ENCODE results near the gene MMP10. TPM values are rescaled to one million over a fixed set of nuclear protein-coding genes. Genes with fewer than 3 reads are reported as not detected.

MMP10 gene
- total and polyA plus RNA-seq, 7 experiments from 2014 or later = not detected

- ChIA-PET POLR2A (no interaction called here), CTCF (no interaction called here)
- Mint-ChIP-seq H3K36me3 (no peaks in the 10 kb centered on the region), H3K4me3 (no peak within 1 kb of the TSS), H3K9me3 (no peaks in the 10 kb centered on the region), H3K4me1 (no peaks in the 10 kb centered on the region), H3K27me3 (peaks cover 4 to 20% (median 7%) of the 10 kb centered on the region in 5 donors), H3K27ac (no peak within 1 kb of the TSS)
- no peak within 1 kb of the TSS for H3K4me3 ChIP-seq (ENCODE audit: low read length)
- no peaks in the 10 kb centered on the region for H3K4me1 ChIP-seq (ENCODE audit: control insufficient read depth in 2 of 2, insufficient read depth in 2 of 2, low read length in 2 of 2)
- H3K27me3 ChIP-seq (ENCODE audit: control insufficient read depth in 2 of 2, insufficient read depth in 2 of 2, low read length in 2 of 2) = no peaks in the 10 kb centered on the region
- H3K27ac ChIP-seq (ENCODE audit: low read depth, low read length) = no peak within 1 kb of the TSS
- no peaks in the 10 kb centered on the region for H3K36me3 ChIP-seq (ENCODE audit: control insufficient read depth in 2 of 3, insufficient read depth in 3 of 3, low read length in 3 of 3)
- DNase-seq (no peak), ATAC-seq (no peak)
- no peaks in the 10 kb centered on the region for H3K9me3 ChIP-seq (ENCODE audit: control insufficient read depth in 2 of 3, low read length in 3 of 3)
- intact Hi-C loops (cut with micrococcal nuclease) = no loop called here
Observed at GRCh38 chr11:102798012-102798746, 17.8 kb upstream of the MMP10 start, which contains the start of gene MMP1. Gene MMP1 (minus strand): TSS chr11:102798160. CDS start chr11:102798092, 68 bp downstream.

GRCh38 chr11:102794382-102794781 lies 14.0 kb upstream of the MMP10 start:
- no peak for DNase-seq
- no peak overlapping the region for H3K27ac Mint-ChIP-seq
- ATAC-seq = no peak
- no peaks in the 10 kb centered on the region for H3K36me3 ChIP-seq (ENCODE audit: control insufficient read depth in 2 of 3, insufficient read depth in 3 of 3, low read length in 3 of 3)
- intact Hi-C loops (cut with micrococcal nuclease) = no loop called here
- H3K4me3 Mint-ChIP-seq = no peak overlapping the region
- H3K27me3 Mint-ChIP-seq = peaks cover 0 to 11% (median 4%) of the 10 kb centered on the region in 5 donors
- no peak overlapping the region for H3K4me3 ChIP-seq (ENCODE audit: low read length)
- no peak overlapping the region for H3K27ac ChIP-seq (ENCODE audit: low read depth, low read length)
- CTCF ChIA-PET = no interaction called here
- no peaks in the 10 kb centered on the region for H3K9me3 Mint-ChIP-seq
- H3K9me3 ChIP-seq (ENCODE audit: control insufficient read depth in 2 of 3, low read length in 3 of 3) = no peaks in the 10 kb centered on the region
- H3K4me1 ChIP-seq (ENCODE audit: control insufficient read depth in 2 of 2, insufficient read depth in 2 of 2, low read length in 2 of 2) = no peaks in the 10 kb centered on the region
- no peaks in the 10 kb centered on the region for H3K36me3 Mint-ChIP-seq
- POLR2A ChIA-PET = no interaction called here
- no peaks in the 10 kb centered on the region for H3K27me3 ChIP-seq (ENCODE audit: control insufficient read depth in 2 of 2, insufficient read depth in 2 of 2, low read length in 2 of 2)
- H3K4me1 Mint-ChIP-seq = no peaks in the 10 kb centered on the region

GRCh38 chr11:102793677-102794290 lies 13.4 kb upstream of the MMP10 start:
- H3K27ac Mint-ChIP-seq = no peak overlapping the region
- H3K27me3 Mint-ChIP-seq = peaks cover 0 to 10% (median under 1%) of the 10 kb centered on the region in 5 donors
- ChIA-PET CTCF (no interaction called here), POLR2A (no interaction called here)
- no peak overlapping the region for H3K4me3 Mint-ChIP-seq
- Histone ChIP-seq H3K9me3 (ENCODE audit: control insufficient read depth in 2 of 3, low read length in 3 of 3) (no peaks in the 10 kb centered on the region), H3K36me3 (ENCODE audit: control insufficient read depth in 2 of 3, insufficient read depth in 3 of 3, low read length in 3 of 3) (no peaks in the 10 kb centered on the region), H3K4me3 (ENCODE audit: low read length) (no peak overlapping the region), H3K4me1 (ENCODE audit: control insufficient read depth in 2 of 2, insufficient read depth in 2 of 2, low read length in 2 of 2) (no peaks in the 10 kb centered on the region), H3K27ac (ENCODE audit: low read depth, low read length) (no peak overlapping the region), H3K27me3 (ENCODE audit: control insufficient read depth in 2 of 2, insufficient read depth in 2 of 2, low read length in 2 of 2) (no peaks in the 10 kb centered on the region)
- no peaks in the 10 kb centered on the region for H3K4me1 Mint-ChIP-seq
- intact Hi-C loops (cut with micrococcal nuclease) = no loop called here
- DNase-seq (no peak), ATAC-seq (no peak)
- H3K36me3 Mint-ChIP-seq = no peaks in the 10 kb centered on the region
- H3K9me3 Mint-ChIP-seq = no peaks in the 10 kb centered on the region

GRCh38 chr11:102792604-102793003 lies 12.2 kb upstream of the MMP10 start:
- H3K4me3 Mint-ChIP-seq = no peak overlapping the region

DNA sequence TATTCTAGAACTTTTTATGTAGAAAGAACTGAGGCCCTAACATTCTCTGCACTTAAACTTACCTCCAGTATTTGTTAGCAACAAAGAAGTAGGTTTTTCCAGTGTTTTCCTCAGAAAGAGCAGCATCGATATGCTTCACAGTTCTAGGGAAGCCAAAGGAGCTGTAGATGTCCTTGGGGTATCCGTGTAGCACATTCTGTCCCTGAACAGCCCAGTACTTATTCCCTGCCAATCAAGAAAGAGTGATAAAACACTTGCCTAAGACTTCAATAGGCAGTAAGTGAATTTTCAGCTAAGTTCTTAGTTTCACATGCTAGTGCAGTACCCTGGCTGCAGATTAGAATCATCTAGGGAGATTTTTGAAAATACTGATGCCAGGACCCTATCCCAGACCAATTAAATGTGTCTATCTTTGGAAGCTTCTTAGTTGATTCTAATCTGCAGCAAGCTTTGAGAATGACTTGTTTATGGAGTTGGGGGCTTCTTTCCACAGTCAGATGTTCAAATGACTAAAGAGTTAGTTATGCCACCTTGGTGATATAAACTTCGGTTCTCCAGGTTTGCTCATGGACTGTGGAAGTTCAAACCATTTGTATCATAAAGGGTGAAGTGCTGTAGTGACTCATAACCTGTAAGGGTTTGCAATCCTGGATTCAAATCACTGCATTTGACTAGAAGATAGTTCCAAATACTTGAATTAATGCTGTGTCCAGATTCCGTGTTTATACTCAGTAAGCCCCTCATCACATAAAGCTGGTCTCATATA lies 11.0 kb upstream of the MMP10 start:
- H3K9me3 Mint-ChIP-seq = no peaks in the 10 kb centered on the region
- ChIA-PET POLR2A (interaction anchor here (0.6 kb wide), 1 partner anchor 31 kb away, joined by 3 read pairs; no protein-coding TSS in a partner anchor), CTCF (no interaction called here)
- H3K36me3 Mint-ChIP-seq = no peaks in the 10 kb centered on the region
- no peak overlapping the region for H3K4me3 ChIP-seq (ENCODE audit: low read length)
- no peaks in the 10 kb centered on the region for H3K4me1 ChIP-seq (ENCODE audit: control insufficient read depth in 2 of 2, insufficient read depth in 2 of 2, low read length in 2 of 2)
- no peak overlapping the region for H3K4me3 Mint-ChIP-seq
- H3K4me1 Mint-ChIP-seq = no peaks in the 10 kb centered on the region
- peaks cover 0 to 13% (median 6%) of the 10 kb centered on the region in 5 donors for H3K27me3 Mint-ChIP-seq
- no peaks in the 10 kb centered on the region for H3K27me3 ChIP-seq (ENCODE audit: control insufficient read depth in 2 of 2, insufficient read depth in 2 of 2, low read length in 2 of 2)
- intact Hi-C loops (cut with micrococcal nuclease) = no loop called here
- ATAC-seq = no peak
- no peak for DNase-seq
- H3K36me3 ChIP-seq (ENCODE audit: control insufficient read depth in 2 of 3, insufficient read depth in 3 of 3, low read length in 3 of 3) = no peaks in the 10 kb centered on the region
- no peaks in the 10 kb centered on the region for H3K9me3 ChIP-seq (ENCODE audit: control insufficient read depth in 2 of 3, low read length in 3 of 3)
- H3K27ac Mint-ChIP-seq = no peak overlapping the region
- H3K27ac ChIP-seq (ENCODE audit: low read depth, low read length) = no peak overlapping the region

More at GRCh38 chr11:102792604-102793003, 12.2 kb upstream of the MMP10 start:
- H3K4me3 ChIP-seq (ENCODE audit: low read length) = no peak overlapping the region
- POLR2A ChIA-PET = no interaction called here
- H3K36me3 ChIP-seq (ENCODE audit: control insufficient read depth in 2 of 3, insufficient read depth in 3 of 3, low read length in 3 of 3) = no peaks in the 10 kb centered on the region
- no peak for DNase-seq
- no peaks in the 10 kb centered on the region for H3K9me3 Mint-ChIP-seq
- H3K27ac Mint-ChIP-seq = no peak overlapping the region
- no peaks in the 10 kb centered on the region for H3K36me3 Mint-ChIP-seq
- no peaks in the 10 kb centered on the region for H3K27me3 ChIP-seq (ENCODE audit: control insufficient read depth in 2 of 2, insufficient read depth in 2 of 2, low read length in 2 of 2)
- no peak for ATAC-seq
- no peaks in the 10 kb centered on the region for H3K9me3 ChIP-seq (ENCODE audit: control insufficient read depth in 2 of 3, low read length in 3 of 3)
- intact Hi-C loops (cut with micrococcal nuclease) = no loop called here
- no peaks in the 10 kb centered on the region for H3K4me1 Mint-ChIP-seq
- no peaks in the 10 kb centered on the region for H3K4me1 ChIP-seq (ENCODE audit: control insufficient read depth in 2 of 2, insufficient read depth in 2 of 2, low read length in 2 of 2)
- no peak overlapping the region for H3K27ac ChIP-seq (ENCODE audit: low read depth, low read length)
- CTCF ChIA-PET = interaction anchor here (0.5 kb wide), 1 partner anchor 19 kb away, joined by 4 read pairs; no protein-coding TSS in a partner anchor
- H3K27me3 Mint-ChIP-seq = peaks cover 0 to 13% (median 5%) of the 10 kb centered on the region in 5 donors

GRCh38 chr11:102788334-102788995 lies 8.0 kb upstream of the MMP10 start:
- no peaks in the 10 kb centered on the region for H3K4me1 ChIP-seq (ENCODE audit: control insufficient read depth in 2 of 2, insufficient read depth in 2 of 2, low read length in 2 of 2)
- H3K27me3 ChIP-seq (ENCODE audit: control insufficient read depth in 2 of 2, insufficient read depth in 2 of 2, low read length in 2 of 2) = no peaks in the 10 kb centered on the region
- ChIA-PET POLR2A (no interaction called here), CTCF (no interaction called here)
- no peak overlapping the region for H3K4me3 ChIP-seq (ENCODE audit: low read length)
- peaks cover 4 to 13% (median 10%) of the 10 kb centered on the region in 5 donors for H3K27me3 Mint-ChIP-seq
- H3K4me3 Mint-ChIP-seq = no peak overlapping the region
- peaks cover 0 to 3% (median 0%) of the 10 kb centered on the region in 11 donors for H3K9me3 Mint-ChIP-seq
- no peak for ATAC-seq
- intact Hi-C loops (cut with micrococcal nuclease) = no loop called here
- H3K27ac ChIP-seq (ENCODE audit: low read depth, low read length) = no peak overlapping the region
- no peak overlapping the region for H3K27ac Mint-ChIP-seq
- H3K4me1 Mint-ChIP-seq = no peaks in the 10 kb centered on the region
- no peaks in the 10 kb centered on the region for H3K36me3 Mint-ChIP-seq
- no peak for DNase-seq
- no peaks in the 10 kb centered on the region for H3K36me3 ChIP-seq (ENCODE audit: control insufficient read depth in 2 of 3, insufficient read depth in 3 of 3, low read length in 3 of 3)
- no peaks in the 10 kb centered on the region for H3K9me3 ChIP-seq (ENCODE audit: control insufficient read depth in 2 of 3, low read length in 3 of 3)

Measured in naive thymus-derived CD4-positive, alpha-beta T cell (primary cell).